Stomach smooth muscle (tissue), 2 donors: Measurements from ENCODE around the gene TRPM5.

Experiments used
- H3K27ac ChIP-seq: one replicate; pipeline ENCODE4 v1.7.0; 2013; ENCODE audit warnings: mild to moderate bottlenecking, low read length, inconsistent platforms
- H3K27me3 ChIP-seq, 2 donors: one replicate each; pipeline ENCODE4 v1.7.0; 2013; ENCODE audit warnings: low read length in 2 of 2; ENCODE audit not compliant: insufficient read depth in 2 of 2, control insufficient read depth in 1 of 2
- H3K36me3 ChIP-seq, 2 donors: one replicate each; pipeline ENCODE4 v1.7.0; 2013; ENCODE audit warnings: low read length in 2 of 2; ENCODE audit not compliant: control insufficient read depth in 2 of 2, insufficient read depth in 2 of 2
- H3K4me1 ChIP-seq: one replicate; pipeline ENCODE4 v1.7.0; 2013; ENCODE audit warnings: low read length; ENCODE audit not compliant: control insufficient read depth, insufficient read depth
- H3K4me3 ChIP-seq, 2 donors: one replicate each; pipeline ENCODE4 v1.7.0; 2013; ENCODE audit warnings: low read length in 2 of 2
- H3K9ac ChIP-seq, 2 donors: one replicate each; pipeline ENCODE4 v1.7.0; 2013; ENCODE audit warnings: low read length in 2 of 2, mild to moderate bottlenecking in 1 of 2
- H3K9me3 ChIP-seq, 2 donors: one replicate each; pipeline ENCODE4 v1.7.0; 2013; ENCODE audit warnings: low read length in 2 of 2; ENCODE audit not compliant: control insufficient read depth in 2 of 2
- donor health status: healthy.
- donor health status: Pancreatic carcinoma.

Gene TRPM5

GRCh38 chr11:2400069-2400761 lies 44.1 kb downstream of the TRPM5 start, which contains the start of gene TSSC4:
TSS of gene TSSC4 (plus strand) at chr11:2400750. CDS start at chr11:2402634, 1,884 bp downstream.
- Histone ChIP-seq H3K27me3 (no peaks in the 10 kb centered on the region), H3K9me3 (no peaks in the 10 kb centered on the region), H3K4me3 (peak within 1 kb of the TSS; percentile 98 to 100), H3K36me3 (peaks cover 27 to 38% of the 10 kb centered on the region in 2 donors), H3K9ac (peak within 1 kb of the TSS; percentile 99 to 100), H3K4me1 (peaks cover 33% of the 10 kb centered on the region), H3K27ac (peak within 1 kb of the TSS; percentile 99)

DNA sequence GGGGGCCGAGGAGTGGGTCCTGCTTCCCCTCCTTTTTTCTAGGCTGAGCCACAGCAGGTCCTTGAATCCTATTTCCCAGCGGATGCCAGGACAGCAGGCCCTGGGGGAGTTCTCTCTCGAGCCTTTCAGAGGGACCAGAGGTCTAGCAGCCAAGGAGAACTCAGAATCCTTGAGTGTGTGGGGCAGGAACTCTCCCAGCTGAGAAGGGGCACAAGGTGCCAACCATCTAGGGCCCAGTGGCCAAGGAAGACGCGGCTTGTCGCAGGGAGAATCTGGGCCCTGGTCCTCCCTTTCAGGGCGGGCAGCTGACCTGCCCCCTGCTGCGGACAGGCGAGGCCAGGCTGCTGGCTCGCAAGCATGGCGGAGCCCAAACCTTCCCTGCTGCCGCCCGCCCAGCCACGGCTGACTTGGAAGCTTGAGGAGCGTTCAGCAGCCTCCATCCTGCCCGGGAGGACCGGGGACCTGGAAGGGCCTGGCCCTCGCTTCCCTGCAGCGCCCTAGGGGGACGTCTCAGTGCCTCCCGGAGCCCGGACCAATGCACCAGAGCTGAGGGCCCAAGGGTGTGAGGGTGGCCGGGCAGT lies 44.7 kb downstream of the TRPM5 start:
- Histone ChIP-seq H3K27ac (peak overlapping the region; percentile 99), H3K4me1 (peaks cover 35% of the 10 kb centered on the region), H3K4me3 (peak overlapping the region; percentile 67 to 82), H3K9ac (peak overlapping the region; percentile 90 to 92), H3K27me3 (no peaks in the 10 kb centered on the region), H3K36me3 (peaks cover 27 to 39% of the 10 kb centered on the region in 2 donors), H3K9me3 (no peaks in the 10 kb centered on the region)

DNA sequence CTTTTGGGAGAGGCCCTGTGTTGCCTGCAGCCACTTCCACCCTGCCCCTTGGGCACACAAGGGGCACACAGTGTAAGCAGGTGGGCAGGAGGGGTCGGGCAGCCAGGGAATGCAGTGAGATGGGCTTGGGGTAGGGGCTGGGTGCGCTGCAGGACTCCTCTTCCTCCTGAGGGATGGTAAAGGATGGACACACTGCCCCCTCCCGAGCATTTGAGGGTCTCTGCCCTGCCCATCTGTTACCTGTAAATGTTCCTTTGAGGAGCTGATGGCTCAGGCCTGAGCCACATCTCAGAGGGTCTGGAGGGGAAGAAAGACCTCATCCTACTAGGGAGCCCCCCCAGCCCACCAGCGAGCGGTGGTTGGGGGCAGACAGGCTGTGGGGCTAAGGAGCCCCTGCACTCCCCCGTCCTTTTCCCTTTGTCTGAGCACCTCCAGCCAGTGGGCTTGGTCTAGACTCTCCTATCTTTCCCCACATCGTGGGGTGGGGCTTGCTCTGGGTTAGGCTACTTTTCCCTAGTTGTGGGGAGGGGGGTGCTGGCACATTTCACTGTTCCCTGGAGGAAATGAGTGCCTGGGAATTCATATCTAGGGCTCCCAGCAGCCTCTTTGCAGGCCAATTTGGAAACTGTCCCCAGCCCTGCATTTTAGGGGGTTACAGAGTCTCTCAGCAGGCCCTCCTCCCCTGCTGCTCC lies 45.5 kb downstream of the TRPM5 start:
- peaks cover 30 to 44% of the 10 kb centered on the region in 2 donors for H3K36me3 ChIP-seq
- H3K4me3 ChIP-seq: peak overlapping the region in 1 of 2 donors; percentile 67

GRCh38 chr11:2397005-2397404 lies 47.3 kb downstream of the TRPM5 start:
- peaks cover 23 to 32% of the 10 kb centered on the region in 2 donors for H3K36me3 ChIP-seq
- H3K27me3 ChIP-seq: no peaks in the 10 kb centered on the region
- H3K4me1 ChIP-seq: peaks cover 46% of the 10 kb centered on the region
- H3K4me3 ChIP-seq: no peak overlapping the region
- no peaks in the 10 kb centered on the region for H3K9me3 ChIP-seq
- H3K27ac ChIP-seq: peak overlapping the region; percentile 37
- H3K9ac ChIP-seq: no peak overlapping the region

More for the DNA sequence above, 45.5 kb downstream of the TRPM5 start:
- Histone ChIP-seq H3K9ac (peak overlapping the region; percentile 90 to 92), H3K27me3 (no peaks in the 10 kb centered on the region), H3K9me3 (no peaks in the 10 kb centered on the region), H3K27ac (peak overlapping the region; percentile 99), H3K4me1 (peaks cover 38% of the 10 kb centered on the region)

GRCh38 chr11:2396471-2396870 lies 47.8 kb downstream of the TRPM5 start:
- Histone ChIP-seq H3K27me3 (no peaks in the 10 kb centered on the region), H3K27ac (peak overlapping the region; percentile 37), H3K9me3 (no peaks in the 10 kb centered on the region), H3K4me1 (peaks cover 46% of the 10 kb centered on the region), H3K9ac (no peak overlapping the region), H3K36me3 (peaks cover 28 to 34% of the 10 kb centered on the region in 2 donors), H3K4me3 (no peak overlapping the region)

DNA sequence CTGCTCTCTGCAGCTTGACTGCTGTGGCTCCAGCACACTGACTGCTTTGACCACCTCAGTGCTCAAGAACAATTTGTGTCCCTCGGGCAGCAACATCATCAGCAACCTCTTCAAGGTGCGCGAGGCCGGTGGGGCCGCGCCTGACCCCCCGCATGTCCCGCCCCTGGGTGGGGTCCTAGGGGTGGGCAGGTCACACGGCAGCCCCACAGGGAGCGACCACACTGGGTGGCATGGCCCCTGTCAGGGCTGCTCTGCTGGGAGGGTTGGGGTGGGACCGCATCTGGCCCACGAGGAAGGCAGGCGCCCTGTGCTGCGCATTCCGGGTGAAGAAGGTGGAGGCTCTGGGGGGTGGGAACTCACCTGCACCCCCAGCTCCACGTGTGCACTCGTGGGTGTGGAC lies 48.5 kb downstream of the TRPM5 start:
- Histone ChIP-seq H3K27ac (peak overlapping the region; percentile 37), H3K36me3 (peaks cover 28 to 34% of the 10 kb centered on the region in 2 donors), H3K4me1 (peaks cover 46% of the 10 kb centered on the region), H3K9ac (no peak overlapping the region), H3K27me3 (no peaks in the 10 kb centered on the region), H3K4me3 (no peak overlapping the region), H3K9me3 (no peaks in the 10 kb centered on the region)

- Histone ChIP-seq H3K9me3 (no peaks in the 10 kb centered on the region), H3K9ac (no peak overlapping the region), H3K27me3 (no peaks in the 10 kb centered on the region), H3K4me3 (no peak overlapping the region), H3K27ac (peak overlapping the region; percentile 24), H3K4me1 (peaks cover 51% of the 10 kb centered on the region), H3K36me3 (peaks cover 28 to 34% of the 10 kb centered on the region in 2 donors)
These were observed 49.0 kb downstream of the TRPM5 start for GRCh38 chr11:2395211-2395730.

DNA sequence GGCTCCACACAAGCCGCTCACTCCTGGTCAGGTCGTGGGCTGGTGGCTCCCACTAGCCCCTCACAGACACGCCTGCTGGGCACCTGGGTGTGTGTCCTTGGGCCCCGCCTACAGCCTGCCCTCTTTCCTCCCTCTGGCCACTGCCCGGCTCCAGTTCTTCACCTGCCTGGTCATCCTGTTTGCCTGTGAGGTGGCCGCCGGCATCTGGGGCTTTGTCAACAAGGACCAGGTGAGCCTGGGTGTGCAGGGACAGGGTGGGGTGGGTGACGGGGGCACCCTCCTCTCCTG lies 49.6 kb downstream of the TRPM5 start:
- Histone ChIP-seq H3K9me3 (no peaks in the 10 kb centered on the region), H3K9ac (no peak overlapping the region), H3K36me3 (peaks cover 30 to 34% of the 10 kb centered on the region in 2 donors), H3K4me1 (peaks cover 54% of the 10 kb centered on the region), H3K27ac (peak overlapping the region; percentile 24), H3K4me3 (no peak overlapping the region), H3K27me3 (no peaks in the 10 kb centered on the region)
